ENCODE measurements around the gene NTRK2. TPM values are rescaled to one million over a fixed set of nuclear protein-coding genes. Genes with fewer than 3 reads are reported as not detected.

The NTRK2 gene
- total and polyA plus RNA-seq, 2 experiments from 2014 or later = 0.99 to 3.7 TPM

- Histone ChIP-seq H4K20me1 (ENCODE audit: insufficient read depth, poor library complexity, severe bottlenecking) (no peaks in the 10 kb centered on the region), H3K9me3 (ENCODE audit: low read depth) (no peaks in the 10 kb centered on the region), H3K4me2 (no peak overlapping the region), H3K4me1 (ENCODE audit: insufficient read depth) (no peaks in the 10 kb centered on the region), H2AFZ (no peak overlapping the region), H3K9me2 (replicated peaks; ENCODE audit: insufficient read depth) (no peaks in the 10 kb centered on the region), H3K4me3 (no peak overlapping the region), H3K36me3 (replicated peaks; ENCODE audit: insufficient read depth, low read depth) (no peaks in the 10 kb centered on the region), H3K27ac (no peak overlapping the region), H3K27me3 (no peaks in the 10 kb centered on the region), H3K79me2 (no peaks in the 10 kb centered on the region)
- no peak for DNase-seq (ENCODE audit: low spot score)
- TF ChIP-seq EZH2phosphoT487 (IDR thresholded peaks at IDR 0.05; ENCODE audit: low read depth, severe bottlenecking, unreplicated experiment) = no peak
- no peak for TF ChIP-seq EZH2 (IDR thresholded peaks at IDR 0.05; ENCODE audit: borderline replicate concordance)
- TF ChIP-seq CTCF (IDR thresholded peaks at IDR 0.05; ENCODE audit: poor library complexity) = no peak
- 100% methylated on average over 3 of the region's 3 CpGs for WGBS (ENCODE audit: low lambda C conversion rate, missing lambda C conversion rate)
Measured at GRCh38 chr9:85008215-85008614, 338.7 kb downstream of the NTRK2 start.

- H3K9me2 ChIP-seq (replicated peaks; ENCODE audit: insufficient read depth) = no peaks in the 10 kb centered on the region
- H3K4me3 ChIP-seq = no peak overlapping the region
- H3K4me2 ChIP-seq = no peak overlapping the region
- no peaks in the 10 kb centered on the region for H3K79me2 ChIP-seq
- H3K27ac ChIP-seq = no peak overlapping the region
- no peaks in the 10 kb centered on the region for H3K36me3 ChIP-seq (replicated peaks; ENCODE audit: insufficient read depth, low read depth)
- no peaks in the 10 kb centered on the region for H3K4me1 ChIP-seq (ENCODE audit: insufficient read depth)
- no peaks in the 10 kb centered on the region for H3K9me3 ChIP-seq (ENCODE audit: low read depth)
- H3K27me3 ChIP-seq = no peaks in the 10 kb centered on the region
- TF ChIP-seq EZH2 (IDR thresholded peaks at IDR 0.05; ENCODE audit: borderline replicate concordance) = no peak
- DNase-seq (ENCODE audit: low spot score) = no peak
- 63% methylated on average over 1 of the region's 1 CpG for WGBS (ENCODE audit: low lambda C conversion rate, missing lambda C conversion rate)
- no peak overlapping the region for H2AFZ ChIP-seq
- no peaks in the 10 kb centered on the region for H4K20me1 ChIP-seq (ENCODE audit: insufficient read depth, poor library complexity, severe bottlenecking)
Measured at GRCh38 chr9:85009251-85009650, 339.7 kb downstream of the NTRK2 start.

- H3K27ac ChIP-seq = no peak overlapping the region
- no peaks in the 10 kb centered on the region for H3K36me3 ChIP-seq (replicated peaks; ENCODE audit: insufficient read depth, low read depth)
- H3K4me2 ChIP-seq = no peak overlapping the region
- no peaks in the 10 kb centered on the region for H4K20me1 ChIP-seq (ENCODE audit: insufficient read depth, poor library complexity, severe bottlenecking)
- H2AFZ ChIP-seq = no peak overlapping the region
- no peaks in the 10 kb centered on the region for H3K79me2 ChIP-seq
- WGBS (ENCODE audit: low lambda C conversion rate, missing lambda C conversion rate) = 95% methylated on average over 1 of the region's 1 CpG
- TF ChIP-seq EZH2phosphoT487 (IDR thresholded peaks at IDR 0.05; ENCODE audit: low read depth, severe bottlenecking, unreplicated experiment) (no peak), CTCF (IDR thresholded peaks at IDR 0.05; ENCODE audit: poor library complexity) (no peak)
- no peak for DNase-seq (ENCODE audit: low spot score)
- no peak overlapping the region for H3K4me3 ChIP-seq
- no peaks in the 10 kb centered on the region for H3K9me3 ChIP-seq (ENCODE audit: low read depth)
- no peaks in the 10 kb centered on the region for H3K27me3 ChIP-seq
- H3K9me2 ChIP-seq (replicated peaks; ENCODE audit: insufficient read depth) = no peaks in the 10 kb centered on the region
- no peaks in the 10 kb centered on the region for H3K4me1 ChIP-seq (ENCODE audit: insufficient read depth)
Measured at GRCh38 chr9:85013703-85014102, 344.2 kb downstream of the NTRK2 start.

- H2AFZ ChIP-seq = no peak overlapping the region
- no peak for TF ChIP-seq EZH2 (IDR thresholded peaks at IDR 0.05; ENCODE audit: borderline replicate concordance)
- no peak for TF ChIP-seq EZH2phosphoT487 (IDR thresholded peaks at IDR 0.05; ENCODE audit: low read depth, severe bottlenecking, unreplicated experiment)
- TF ChIP-seq CTCF (IDR thresholded peaks at IDR 0.05; ENCODE audit: poor library complexity) = no peak
- no peaks in the 10 kb centered on the region for H4K20me1 ChIP-seq (ENCODE audit: insufficient read depth, poor library complexity, severe bottlenecking)
- no peaks in the 10 kb centered on the region for H3K79me2 ChIP-seq
- no peaks in the 10 kb centered on the region for H3K4me1 ChIP-seq (ENCODE audit: insufficient read depth)
- peaks cover 5% of the 10 kb centered on the region for H3K27me3 ChIP-seq
- H3K36me3 ChIP-seq (replicated peaks; ENCODE audit: insufficient read depth, low read depth) = no peaks in the 10 kb centered on the region
- H3K9me3 ChIP-seq (ENCODE audit: low read depth) = no peaks in the 10 kb centered on the region
- no peak overlapping the region for H3K4me2 ChIP-seq
- 94% methylated on average over 7 of the region's 7 CpGs for WGBS (ENCODE audit: low lambda C conversion rate, missing lambda C conversion rate)
- no peak for DNase-seq (ENCODE audit: low spot score)
- no peak overlapping the region for H3K4me3 ChIP-seq
- H3K9me2 ChIP-seq (replicated peaks; ENCODE audit: insufficient read depth) = no peaks in the 10 kb centered on the region
- H3K27ac ChIP-seq = no peak overlapping the region
Measured at GRCh38 chr9:85014292-85014691, 344.8 kb downstream of the NTRK2 start.

All from hepatocyte (in vitro differentiated cells).